Mesodermal cell (in vitro differentiated cells): ENCODE results near the gene KIF21A.

Experiments used
- H3K27ac ChIP-seq: 2 replicates; pipeline ENCODE4 v1.7.0; 2013; ENCODE audit warnings: mild to moderate bottlenecking, low read depth, low read length, moderate library complexity; ENCODE audit not compliant: severe bottlenecking
- H3K36me3 ChIP-seq: 2 replicates; pipeline ENCODE4 v1.7.1; 2013; ENCODE audit warnings: mild to moderate bottlenecking, low read length, moderate library complexity; ENCODE audit not compliant: control insufficient read depth, insufficient read depth
- H3K4me1 ChIP-seq: one replicate; pipeline ENCODE4 v1.7.1; 2013; ENCODE audit warnings: mild to moderate bottlenecking, low read length; ENCODE audit not compliant: insufficient read depth, control insufficient read depth, poor library complexity, severe bottlenecking
- H3K4me3 ChIP-seq: 2 replicates; pipeline ENCODE4 v1.7.0; 2013; ENCODE audit warnings: low read length, control low read depth, mild to moderate bottlenecking; ENCODE audit not compliant: insufficient read depth, poor library complexity, severe bottlenecking; ENCODE audit errors: extremely low read depth
- H3K9me3 ChIP-seq: 2 replicates; pipeline ENCODE4 v1.7.1; 2013; ENCODE audit warnings: mild to moderate bottlenecking, low read length, moderate library complexity; ENCODE audit not compliant: control insufficient read depth
- WGBS, 2 experiments: methylation state at CpG; one replicate each; pipeline ENCODE4 v1.1.5; 2013; ENCODE audit warnings: missing lambda C conversion rate in 2 of 2; ENCODE audit not compliant: insufficient coverage in 2 of 2; 5-methylcytosine and 5-hydroxymethylcytosine counted together

KIF21A gene

DNA sequence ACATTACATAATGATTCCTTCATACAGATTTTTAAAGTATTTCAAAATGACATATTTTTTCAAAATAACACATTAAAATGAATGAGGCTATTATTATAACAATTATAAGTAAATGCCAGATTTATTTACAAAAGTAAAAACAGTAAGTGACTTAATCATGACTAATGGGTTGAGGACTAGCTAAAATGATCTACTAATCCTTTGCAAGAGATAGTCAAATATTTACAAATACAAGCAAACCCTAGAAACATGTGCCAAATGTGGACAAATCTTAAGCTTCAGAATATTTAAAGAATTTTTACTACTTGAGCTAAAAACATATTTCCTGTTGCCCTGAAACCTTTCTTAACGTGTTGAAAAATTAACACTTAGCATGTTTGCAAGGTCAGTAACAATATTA, 74.8 kb downstream of the KIF21A start:
- Histone ChIP-seq H3K4me1 (no peaks in the 10 kb centered on the region), H3K9me3 (no peaks in the 10 kb centered on the region), H3K27ac (no peak overlapping the region), H3K4me3 (no peak overlapping the region), H3K36me3 (no peaks in the 10 kb centered on the region)
- WGBS, 2 experiments: no CpG with 5 or more reads among the region's 1 CpG

DNA sequence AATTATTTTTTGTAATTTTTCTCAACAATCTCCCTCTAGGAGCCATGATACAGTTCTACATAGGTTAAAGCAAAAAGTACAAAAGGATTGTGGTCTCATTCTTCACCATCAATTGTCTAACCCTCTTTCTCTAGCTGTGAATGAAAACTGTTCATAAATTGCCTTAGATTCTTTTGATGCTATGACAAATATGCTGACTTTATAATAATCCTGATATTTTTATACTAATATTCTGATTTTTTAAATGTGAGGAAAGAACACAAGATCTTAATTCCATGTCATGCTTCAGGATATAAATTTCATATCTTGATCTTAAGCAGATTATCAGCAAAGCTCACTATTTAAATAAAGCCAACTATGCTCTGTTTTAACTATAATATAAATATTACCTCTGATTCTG, 75.4 kb downstream of the KIF21A start:
- Histone ChIP-seq H3K36me3 (no peaks in the 10 kb centered on the region), H3K4me3 (no peak overlapping the region), H3K4me1 (no peaks in the 10 kb centered on the region), H3K9me3 (no peaks in the 10 kb centered on the region), H3K27ac (no peak overlapping the region)

DNA sequence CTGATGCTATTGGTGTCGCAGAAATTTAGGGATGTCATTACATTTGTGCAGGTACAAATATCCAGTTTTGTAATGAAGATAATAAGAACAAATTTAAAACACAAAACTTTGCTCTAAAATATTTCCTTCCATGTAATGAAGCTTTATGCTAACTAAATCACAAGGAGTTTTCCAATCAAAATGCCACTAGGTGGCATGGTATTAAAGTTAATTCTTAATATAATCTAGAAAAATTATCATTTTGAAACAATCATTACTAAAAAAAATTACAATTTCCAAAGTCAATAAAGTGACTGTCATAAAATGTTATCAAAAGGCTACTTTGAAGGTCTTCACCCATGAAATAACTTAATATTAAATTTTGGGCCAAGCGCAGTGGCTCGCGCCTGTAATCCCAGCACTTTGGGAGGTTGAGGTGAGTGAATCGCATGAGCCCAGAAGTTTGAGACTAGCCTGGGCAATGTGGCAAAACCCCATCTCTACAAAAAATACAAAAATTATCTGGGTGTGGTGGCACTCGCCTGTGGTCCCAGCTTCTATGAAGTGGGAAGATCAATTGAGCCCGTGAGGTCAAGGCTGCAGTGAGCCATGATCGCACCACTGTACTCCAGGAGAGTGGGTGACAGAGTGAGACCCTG, 77.4 kb downstream of the KIF21A start:
- H3K36me3 ChIP-seq: peaks cover 5% of the 10 kb centered on the region
- H3K27ac ChIP-seq: no peak overlapping the region
- no peaks in the 10 kb centered on the region for H3K9me3 ChIP-seq
- no peak overlapping the region for H3K4me3 ChIP-seq
- WGBS, 2 experiments: 89% methylated on average over 4 of the region's 8 CpGs; no CpG with 5 or more reads in 1 of the 2 experiments
- H3K4me1 ChIP-seq: no peaks in the 10 kb centered on the region

DNA sequence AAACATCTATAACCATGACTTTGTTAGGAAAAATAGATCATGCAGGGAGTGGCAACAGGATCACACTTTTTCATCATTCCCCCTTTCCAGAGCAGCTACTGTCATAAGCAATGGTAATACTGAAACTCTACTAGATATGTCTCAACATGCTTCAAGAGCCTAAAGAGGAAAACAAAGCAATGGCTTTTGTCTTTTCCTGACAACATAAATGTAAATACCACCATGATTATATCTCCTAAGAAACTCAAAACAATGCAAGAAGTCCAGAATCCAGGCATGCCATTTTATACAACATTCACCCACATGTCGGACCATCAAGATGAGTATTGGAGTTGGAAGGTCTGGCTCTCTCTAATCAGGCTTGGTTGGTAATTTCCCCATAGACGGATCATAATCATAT, 78.7 kb downstream of the KIF21A start:
- H3K9me3 ChIP-seq: no peaks in the 10 kb centered on the region
- H3K27ac ChIP-seq: no peak overlapping the region
- no CpG with 5 or more reads among the region's 2 CpGs for WGBS, 2 experiments
- H3K36me3 ChIP-seq: peaks cover 5% of the 10 kb centered on the region
- no peaks in the 10 kb centered on the region for H3K4me1 ChIP-seq
- H3K4me3 ChIP-seq: no peak overlapping the region

DNA sequence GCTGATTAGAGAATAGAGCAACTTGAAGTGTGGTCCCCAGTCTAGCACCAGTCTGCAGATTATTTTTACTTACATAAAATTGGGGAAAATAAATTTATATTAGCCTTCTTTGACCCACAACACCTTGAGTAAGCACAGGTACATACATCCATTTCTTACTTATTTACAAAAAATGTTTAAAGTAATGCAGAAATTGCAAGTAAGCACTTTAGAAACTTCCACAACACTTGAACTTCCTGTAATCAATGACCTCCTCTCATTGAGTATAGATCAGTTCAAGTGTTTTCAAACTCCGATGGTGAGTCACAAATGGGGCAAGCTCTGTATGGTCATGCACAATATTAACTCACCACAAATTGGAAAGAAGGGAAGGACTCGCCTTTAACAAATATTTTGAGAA, 83.3 kb downstream of the KIF21A start:
- H3K9me3 ChIP-seq: no peaks in the 10 kb centered on the region
- no peak overlapping the region for H3K27ac ChIP-seq
- no peak overlapping the region for H3K4me3 ChIP-seq
- no CpG with 5 or more reads among the region's 2 CpGs for WGBS, 2 experiments
- H3K4me1 ChIP-seq: no peaks in the 10 kb centered on the region
- H3K36me3 ChIP-seq: peaks cover 5% of the 10 kb centered on the region

DNA sequence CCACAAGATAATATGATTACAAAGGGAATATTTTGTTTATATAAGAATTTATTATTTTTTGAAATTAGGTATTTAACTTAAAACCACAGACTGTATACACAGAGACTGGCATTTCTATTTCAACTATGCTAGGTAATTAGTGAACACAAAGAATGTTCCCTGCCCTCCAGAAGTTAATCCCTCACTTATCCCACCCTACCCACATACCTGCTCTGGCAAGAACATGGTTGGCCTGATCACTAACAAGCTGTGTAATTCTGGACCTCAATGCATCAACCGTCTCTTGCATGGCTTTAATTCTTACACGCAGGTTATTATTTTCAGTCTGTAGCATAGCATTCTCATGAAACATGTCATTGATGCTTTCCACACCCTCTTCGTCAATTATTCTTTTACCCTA, 85.9 kb downstream of the KIF21A start:
- H3K36me3 ChIP-seq: peaks cover 5% of the 10 kb centered on the region
- 92 to 100% methylated on average over 2 of the region's 3 CpGs for whole genome bisulfite sequencing, 2 experiments
- H3K9me3 ChIP-seq: no peaks in the 10 kb centered on the region
- no peak overlapping the region for H3K27ac ChIP-seq
- no peak overlapping the region for H3K4me3 ChIP-seq
- no peaks in the 10 kb centered on the region for H3K4me1 ChIP-seq

DNA sequence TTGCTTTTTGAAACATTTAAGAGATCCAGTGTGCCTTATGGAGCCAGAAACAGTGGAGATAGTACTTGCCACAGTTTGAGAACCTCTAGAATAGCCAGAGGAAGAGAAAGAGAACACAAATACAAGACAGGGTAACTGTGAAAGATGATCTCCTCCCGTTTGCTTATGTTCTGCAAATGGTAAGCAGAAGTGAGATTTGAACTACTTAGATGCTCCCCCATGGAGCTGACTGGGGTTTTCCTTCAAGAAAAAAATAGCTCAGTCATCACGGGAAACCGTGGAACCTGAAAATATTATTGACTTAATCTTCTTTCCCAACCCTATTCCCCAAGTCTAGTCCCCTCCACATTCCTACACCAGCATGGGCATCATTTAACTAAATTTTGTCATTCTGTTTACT, 87.1 kb downstream of the KIF21A start:
- no peaks in the 10 kb centered on the region for H3K4me1 ChIP-seq
- H3K36me3 ChIP-seq: no peaks in the 10 kb centered on the region
- no peak overlapping the region for H3K27ac ChIP-seq
- 60 to 87% methylated on average over 1 to 3 of the region's 3 CpGs for WGBS, 2 experiments
- no peak overlapping the region for H3K4me3 ChIP-seq
- no peaks in the 10 kb centered on the region for H3K9me3 ChIP-seq

DNA sequence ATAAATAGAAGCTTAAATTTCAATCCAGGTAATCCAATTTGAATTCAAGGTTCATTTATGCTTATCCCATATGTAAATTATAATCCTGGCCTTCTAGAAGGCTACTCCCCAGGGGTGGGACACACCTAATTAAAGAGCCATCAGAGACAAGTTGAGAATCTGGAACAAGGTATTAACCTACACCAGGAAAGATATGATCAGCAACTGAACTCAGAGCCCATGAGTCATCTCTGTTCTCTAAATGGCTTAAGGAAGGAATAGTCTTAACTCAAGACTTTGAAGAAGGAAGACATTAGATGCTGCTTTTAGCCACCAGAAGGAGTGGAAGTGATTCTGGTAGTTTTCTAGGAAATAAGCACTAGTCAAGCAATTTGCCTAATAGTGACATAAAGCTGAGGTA, 88.0 kb downstream of the KIF21A start:
- Histone ChIP-seq H3K9me3 (no peaks in the 10 kb centered on the region), H3K27ac (no peak overlapping the region), H3K36me3 (no peaks in the 10 kb centered on the region), H3K4me1 (no peaks in the 10 kb centered on the region), H3K4me3 (no peak overlapping the region)

DNA sequence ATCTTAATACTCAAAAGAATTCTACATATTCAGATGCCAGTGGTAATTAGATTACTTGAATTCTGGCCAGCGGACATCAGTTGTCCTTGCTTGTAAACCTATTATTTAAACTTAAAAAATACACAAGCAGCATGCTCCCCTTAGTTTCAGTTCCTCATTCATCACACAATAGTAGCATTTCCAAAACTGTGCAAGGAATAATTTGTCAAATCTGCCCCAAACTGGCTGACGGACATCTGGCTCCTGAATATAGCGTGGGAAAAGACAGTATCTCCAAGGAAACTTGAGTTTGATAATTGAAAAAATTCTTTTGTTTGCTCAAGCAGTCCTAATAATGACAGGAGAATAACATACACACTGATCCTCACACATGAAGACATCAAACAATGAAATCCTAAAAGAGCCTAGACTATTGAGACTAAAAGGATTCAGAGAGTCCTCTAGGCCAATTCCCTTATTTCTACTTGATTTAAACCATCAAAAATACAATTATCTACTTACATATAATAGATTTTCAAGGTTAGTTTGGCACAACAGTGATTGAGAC, 90.4 kb downstream of the KIF21A start:
- H3K9me3 ChIP-seq: no peaks in the 10 kb centered on the region
- H3K4me1 ChIP-seq: no peaks in the 10 kb centered on the region
- no CpG with 5 or more reads among the region's 3 CpGs for WGBS, 2 experiments
- H3K4me3 ChIP-seq: no peak overlapping the region
- no peak overlapping the region for H3K27ac ChIP-seq
- no peaks in the 10 kb centered on the region for H3K36me3 ChIP-seq

DNA sequence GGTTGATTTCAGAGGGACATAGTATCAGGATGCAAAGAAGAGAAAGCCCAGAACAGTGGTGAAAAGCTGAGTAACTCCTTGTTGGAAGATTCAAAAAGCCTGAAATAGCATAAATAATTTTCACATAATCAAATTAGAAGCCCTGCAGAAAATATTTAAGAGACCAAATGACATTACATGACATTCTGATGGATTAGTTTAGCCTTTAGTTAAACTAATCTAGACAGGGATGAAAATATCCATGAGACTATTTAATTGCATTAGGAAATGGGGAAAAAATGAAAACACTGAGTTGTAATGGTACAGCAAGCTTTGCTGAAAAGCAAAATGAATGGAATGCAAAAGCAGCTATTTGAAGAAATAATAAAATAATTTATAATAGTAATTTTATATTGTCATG, 91.8 kb downstream of the KIF21A start:
- no peaks in the 10 kb centered on the region for H3K4me1 ChIP-seq
- H3K9me3 ChIP-seq: no peaks in the 10 kb centered on the region
- no peak overlapping the region for H3K4me3 ChIP-seq
- no peaks in the 10 kb centered on the region for H3K36me3 ChIP-seq
- no peak overlapping the region for H3K27ac ChIP-seq

DNA sequence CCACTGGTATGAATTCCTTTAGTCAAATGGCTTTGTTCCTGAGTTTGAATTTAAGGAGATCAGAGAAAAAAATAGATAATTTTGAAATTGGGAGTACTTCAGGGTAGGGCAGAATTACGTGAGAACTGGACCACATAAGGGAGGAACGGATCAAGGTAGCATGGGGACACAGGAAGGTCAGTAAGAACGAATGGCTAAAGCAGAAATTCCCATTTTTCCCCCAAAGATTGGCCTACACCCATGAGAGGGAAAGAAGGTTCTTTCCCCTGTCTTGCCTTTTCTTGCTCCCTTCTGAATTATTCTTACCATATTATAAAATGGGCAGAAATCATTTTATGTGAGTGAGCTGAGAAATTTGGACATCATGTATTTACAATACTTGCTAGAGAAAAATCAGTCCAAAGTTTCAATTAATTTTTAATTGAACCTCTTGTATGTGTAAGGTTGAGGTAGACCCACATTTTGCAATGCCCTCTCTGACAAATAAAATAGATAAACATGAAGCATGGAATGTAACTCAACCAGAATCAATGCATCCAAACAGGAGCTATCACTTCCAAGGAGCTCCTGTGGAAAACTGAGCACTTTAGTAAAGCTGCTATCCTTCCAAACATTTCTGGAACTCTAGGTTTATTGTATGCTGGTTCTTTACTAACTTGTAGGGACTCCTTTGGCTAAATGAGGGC, 93.8 kb downstream of the KIF21A start:
- no peaks in the 10 kb centered on the region for H3K4me1 ChIP-seq
- no peaks in the 10 kb centered on the region for H3K36me3 ChIP-seq
- no peaks in the 10 kb centered on the region for H3K9me3 ChIP-seq
- H3K27ac ChIP-seq: no peak overlapping the region
- H3K4me3 ChIP-seq: no peak overlapping the region
- 88 to 91% methylated on average over 1 to 2 of the region's 3 CpGs for WGBS, 2 experiments
